Stimulated activated CD4-positive, alpha-beta T cell treated with anti-CD3 and anti-CD28 coated beads, Interleukin-15, amount 100 ng/mL, for 24 hours (primary cell): Measurements from ENCODE around the gene LXN.

Experiments
- DNase-seq: peaks from one replicate; pipeline ENCODE4 v3.0.0-alpha.2; 2020

Gene LXN

GRCh38 chr3:158666416-158666815 is 6.0 kb downstream of the LXN start:
- no peak for DNase-seq

GRCh38 chr3:158663832-158664231 is 8.6 kb downstream of the LXN start:
- no peak for DNase-seq

- DNase-seq, result no peak
Measured at GRCh38 chr3:158663246-158663645, 9.2 kb downstream of the LXN start.

- no peak for DNase-seq
Measured at GRCh38 chr3:158660711-158661110, 11.7 kb downstream of the LXN start.

GRCh38 chr3:158659454-158660237 is 12.8 kb downstream of the LXN start:
- peak; percentile 59 for DNase-seq

GRCh38 chr3:158658889-158659288 is 13.6 kb downstream of the LXN start:
- DNase-seq, result no peak

- no peak for DNase-seq
Measured at GRCh38 chr3:158652463-158652862, 20.0 kb downstream of the LXN start.

GRCh38 chr3:158651192-158651591 is 21.3 kb downstream of the LXN start:
- DNase-seq, result no peak

GRCh38 chr3:158649791-158650190 is 22.7 kb downstream of the LXN start:
- DNase-seq, result no peak

GRCh38 chr3:158644345-158644908 is 28.0 kb downstream of the LXN start, which contains the start of gene GFM1:
Gene GFM1, plus strand, starts transcription at chr3:158644527. Its CDS starts 108 bp downstream, at chr3:158644635.
- peak; percentile 91 for DNase-seq

GRCh38 chr3:158642474-158643210 is 29.8 kb downstream of the LXN start:
- DNase-seq, result no peak

GRCh38 chr3:158642005-158642404 is 30.4 kb downstream of the LXN start:
- DNase-seq, result no peak

- no peak for DNase-seq
Measured at GRCh38 chr3:158640646-158641045, 31.8 kb downstream of the LXN start.

GRCh38 chr3:158631981-158632380 is 40.5 kb downstream of the LXN start:
- DNase-seq, result no peak

- DNase-seq, result no peak
Measured at GRCh38 chr3:158625881-158626280, 46.6 kb downstream of the LXN start.

- no peak for DNase-seq
Measured at GRCh38 chr3:158617982-158618875, 54.2 kb downstream of the LXN start.
